ENCODE results near the gene NUDT13.
A peak's percentile ranks its signal among the peaks of the same experiment; 100 is the strongest.

- TF ChIP-seq CTCF (IDR thresholded peaks at IDR 0.05) (peak; percentile 33 to 40 (median 37)), POLR2A (IDR thresholded peaks at IDR 0.05) (no peak)
Measured at GRCh38 chr10:73060738-73061635, 49.3 kb upstream of the NUDT13 start.

Data from right lobe of liver (tissue), 4 donors.